HG03097 (cell line): ENCODE measurements around the gene NEURL2.

Experiments
- ATAC-seq: cut with Tn5 transposase; IDR thresholded peaks from one replicate; pipeline ENCODE4 v1.9.1; 2021; ENCODE audit not compliant: unreplicated experiment, low FRiP score

NEURL2 gene

GRCh38 chr20:45920462-45921336 is 29.7 kb upstream of the NEURL2 start:
- ATAC-seq, result no peak

- no peak for ATAC-seq
These were observed 28.8 kb upstream of the NEURL2 start for GRCh38 chr20:45919542-45920399.

- ATAC-seq, result no peak
These were observed 27.9 kb upstream of the NEURL2 start for GRCh38 chr20:45918779-45919537.

GRCh38 chr20:45918182-45918737 is 27.3 kb upstream of the NEURL2 start:
- no peak for ATAC-seq

- no peak for ATAC-seq
These were observed 26.8 kb upstream of the NEURL2 start for GRCh38 chr20:45917790-45918141.

GRCh38 chr20:45913116-45913515 is 22.1 kb upstream of the NEURL2 start:
- ATAC-seq, result no peak

GRCh38 chr20:45912344-45912682 is 21.3 kb upstream of the NEURL2 start:
- ATAC-seq, result no peak

GRCh38 chr20:45911486-45912343 is 20.7 kb upstream of the NEURL2 start, which contains the start of gene PLTP:
PLTP (minus strand) TSS chr20:45912155; CDS start chr20:45911452, 703 bp downstream.
- no peak for ATAC-seq

- ATAC-seq, result peak; percentile 86
These were observed 19.9 kb upstream of the NEURL2 start for GRCh38 chr20:45910670-45911485.

GRCh38 chr20:45909817-45910669 is 19.0 kb upstream of the NEURL2 start:
- ATAC-seq, result no peak

- ATAC-seq, result no peak
These were observed 18.4 kb upstream of the NEURL2 start for GRCh38 chr20:45909336-45909808.

GRCh38 chr20:45908084-45908483 is 17.1 kb upstream of the NEURL2 start:
- ATAC-seq, result no peak

GRCh38 chr20:45907219-45907948 is 16.4 kb upstream of the NEURL2 start:
- no peak for ATAC-seq

GRCh38 chr20:45905505-45906079 is 14.6 kb upstream of the NEURL2 start:
- ATAC-seq, result no peak

GRCh38 chr20:45904583-45905504 is 13.8 kb upstream of the NEURL2 start:
- no peak for ATAC-seq

- no peak for ATAC-seq
These were observed 11.2 kb upstream of the NEURL2 start for GRCh38 chr20:45902199-45902701.
